HG03432 (cell line): ENCODE measurements around the gene SELENOS.

Experiments used
- ATAC-seq: cut with Tn5 transposase; IDR thresholded peaks from one replicate; pipeline ENCODE4 v1.9.1; 2021; ENCODE audit warnings: mild to moderate bottlenecking, moderate library complexity; ENCODE audit not compliant: unreplicated experiment

Gene SELENOS

DNA sequence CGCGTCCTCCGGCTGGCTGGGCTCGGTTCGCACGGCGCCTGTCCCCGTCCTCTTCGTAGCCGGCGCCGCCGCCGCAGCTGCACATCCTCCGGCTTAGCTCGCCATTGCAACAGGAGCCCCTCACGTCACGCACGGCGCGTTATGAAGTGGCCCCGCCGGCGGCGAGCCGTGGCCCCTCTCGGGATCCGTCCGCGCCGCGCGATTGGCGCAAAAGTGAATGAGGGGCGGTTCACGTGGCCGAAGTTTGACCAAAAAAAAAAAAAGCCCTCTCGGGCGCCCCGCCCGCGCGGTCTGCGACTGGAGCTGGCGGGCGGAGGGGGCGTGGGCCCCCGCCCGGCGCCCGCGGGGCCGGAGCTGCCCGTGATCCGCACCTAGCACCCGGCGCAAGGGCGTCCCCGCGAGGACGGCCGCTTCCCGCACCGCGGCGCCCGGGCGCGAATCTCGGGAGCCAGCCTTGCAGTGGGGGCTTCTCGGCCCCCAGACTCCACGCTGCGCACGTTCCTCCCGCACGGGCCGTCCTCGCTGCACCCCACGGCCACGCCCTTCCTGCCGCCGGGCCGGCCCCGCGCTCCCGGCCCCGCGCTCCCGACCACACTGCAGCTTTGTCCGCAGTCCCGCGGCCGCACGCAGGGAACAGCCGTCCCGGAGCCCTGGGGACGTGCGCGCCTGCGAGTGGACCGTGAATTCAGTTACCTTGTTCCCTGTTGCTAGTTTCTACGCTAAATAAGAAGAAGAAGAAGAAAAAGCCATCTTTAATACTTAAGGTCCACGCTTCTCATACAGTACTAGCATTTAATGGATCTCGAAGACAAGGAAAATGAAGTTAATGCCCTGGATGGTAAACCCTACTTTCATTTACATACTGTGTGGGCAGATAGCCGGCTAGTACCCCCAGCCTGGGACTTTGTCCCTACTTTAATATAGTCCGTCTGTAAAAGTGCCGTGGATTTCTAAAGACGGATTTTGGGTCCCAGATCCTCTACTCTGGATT is 25.2 kb downstream of the SELENOS start, which contains the start of gene CHSY1:
Gene CHSY1, minus strand, starts transcription at position 219 of the 991 bp plus-strand sequence. CDS start 592 bp downstream, outside the sequence.
- ATAC-seq = peak; percentile 77

- ATAC-seq = peak; percentile 38
Observed at GRCh38 chr15:101250873-101251829, 26.1 kb downstream of the SELENOS start.

DNA sequence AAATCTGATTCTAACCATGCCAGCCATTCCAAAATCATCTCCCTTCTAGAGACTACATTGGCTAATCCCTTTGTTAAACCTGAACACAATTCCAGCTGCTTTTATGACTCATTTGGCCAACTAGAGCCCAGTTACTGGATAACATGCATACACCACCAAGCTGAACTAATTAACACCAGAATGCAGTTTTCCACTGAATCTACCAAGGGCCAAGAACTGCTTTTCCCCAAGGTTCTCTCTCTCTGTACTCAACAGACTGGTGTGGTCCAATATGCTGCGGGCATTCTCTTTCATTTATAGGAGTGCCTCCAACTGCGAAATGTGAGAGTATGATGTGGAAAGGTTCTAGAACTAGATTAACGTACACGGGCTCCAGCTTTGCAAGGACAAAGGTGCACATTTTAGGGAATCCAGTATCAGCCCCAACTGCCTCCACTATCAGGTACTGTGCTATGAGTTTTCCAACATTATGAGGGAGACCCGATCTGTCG is 26.9 kb downstream of the SELENOS start:
- no peak for ATAC-seq

DNA sequence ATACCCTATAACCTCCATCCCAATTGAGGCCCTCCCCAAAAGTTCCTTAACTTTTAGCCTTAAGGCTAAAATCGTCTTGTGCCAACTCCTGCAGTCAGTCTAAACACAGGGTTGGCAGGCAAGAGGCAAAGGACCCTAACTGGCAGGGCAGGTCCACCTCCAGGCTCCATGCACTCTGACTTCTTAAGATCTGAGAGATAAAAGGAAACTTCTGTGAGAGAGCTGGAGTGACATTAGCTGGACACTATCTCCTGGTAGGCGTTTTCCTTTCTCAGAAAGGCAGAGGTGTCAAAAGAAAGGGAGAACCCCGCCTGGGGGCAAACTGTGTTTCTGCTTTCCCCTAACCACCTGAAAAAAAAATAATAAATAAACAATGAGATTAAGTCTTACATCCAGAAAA is 29.0 kb downstream of the SELENOS start:
- ATAC-seq = no peak

DNA sequence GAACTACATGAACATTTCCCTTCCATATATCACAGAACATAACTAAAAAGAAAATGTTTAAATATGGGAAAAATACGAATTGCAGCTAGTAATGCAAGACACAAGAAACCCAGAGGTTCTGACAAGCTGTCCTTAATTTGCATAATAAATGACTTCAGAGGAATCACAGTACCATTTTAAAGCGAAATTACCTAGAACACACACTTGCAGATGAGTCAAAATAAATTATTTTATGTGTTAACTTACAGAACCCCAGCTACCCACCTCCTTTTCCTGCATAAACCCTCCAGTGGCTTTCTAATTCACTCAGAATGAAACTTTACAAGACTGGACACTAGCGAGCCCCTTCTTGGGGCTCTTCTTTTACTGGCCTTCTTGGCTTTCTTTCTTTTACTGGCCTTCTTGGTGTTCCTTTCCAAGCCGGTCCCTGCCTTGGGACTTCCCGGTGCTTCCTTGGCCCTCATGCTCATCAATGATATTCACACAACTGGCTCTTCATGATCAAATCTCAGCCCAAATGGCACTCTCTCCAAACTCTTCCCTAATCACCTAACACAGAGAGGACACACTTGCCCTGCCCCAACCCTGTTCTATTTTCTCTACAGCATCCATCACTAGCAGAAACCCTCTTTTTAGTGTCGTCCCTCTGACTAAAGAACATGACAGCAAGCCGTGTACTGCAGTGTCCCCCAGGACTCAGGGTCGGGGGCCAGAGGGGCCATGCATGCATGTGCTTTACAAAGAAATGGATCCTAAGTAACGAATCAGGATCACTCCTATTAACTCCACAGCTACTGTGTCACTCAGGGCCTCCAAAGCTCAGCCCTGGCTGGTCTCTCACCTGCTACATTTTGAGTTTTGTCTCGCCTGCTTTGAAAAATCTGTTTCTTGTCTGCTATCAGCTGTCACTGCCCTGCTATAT is 30.2 kb downstream of the SELENOS start:
- ATAC-seq = no peak

DNA sequence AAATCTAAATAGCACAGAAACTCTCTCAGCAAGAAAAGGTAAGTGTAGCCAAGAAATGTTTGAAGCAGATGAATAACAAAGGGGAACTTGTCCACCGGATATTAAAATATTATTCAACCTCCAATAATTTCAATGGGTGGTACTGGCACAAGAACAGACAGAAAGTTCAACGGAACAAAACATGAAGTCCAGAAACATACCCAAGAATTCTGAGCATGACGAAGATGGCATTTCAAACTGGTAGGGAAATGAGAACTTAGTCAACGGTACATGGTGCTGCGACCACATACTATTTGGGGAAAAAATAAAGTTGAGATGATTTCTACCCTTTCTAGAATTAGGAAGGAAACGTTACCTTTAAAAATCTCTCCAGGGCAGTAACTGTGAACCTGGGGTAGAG is 30.9 kb downstream of the SELENOS start:
- no peak for ATAC-seq

GRCh38 chr15:101244889-101245668 is 32.2 kb downstream of the SELENOS start:
- ATAC-seq = no peak

- ATAC-seq = no peak
Observed at GRCh38 chr15:101244036-101244781, 33.1 kb downstream of the SELENOS start.

DNA sequence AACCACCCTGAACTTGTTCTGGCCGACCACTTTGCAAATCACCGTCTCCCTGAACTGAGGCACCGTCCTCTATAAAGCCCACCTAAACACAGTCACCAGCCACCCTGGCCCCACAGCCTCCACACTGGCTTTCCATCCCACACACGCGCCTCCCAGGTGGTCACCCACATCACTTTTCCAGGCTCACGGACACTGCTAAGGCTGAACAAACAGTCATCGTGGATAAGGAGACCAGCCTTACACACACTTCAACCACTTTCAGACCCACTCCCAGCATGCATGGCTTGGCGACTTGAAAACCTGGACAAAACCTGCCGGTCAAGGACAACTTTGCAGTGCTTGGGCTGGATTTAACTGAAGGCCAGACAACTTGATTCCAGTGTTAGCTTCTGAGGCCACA is 33.9 kb downstream of the SELENOS start:
- ATAC-seq = no peak

DNA sequence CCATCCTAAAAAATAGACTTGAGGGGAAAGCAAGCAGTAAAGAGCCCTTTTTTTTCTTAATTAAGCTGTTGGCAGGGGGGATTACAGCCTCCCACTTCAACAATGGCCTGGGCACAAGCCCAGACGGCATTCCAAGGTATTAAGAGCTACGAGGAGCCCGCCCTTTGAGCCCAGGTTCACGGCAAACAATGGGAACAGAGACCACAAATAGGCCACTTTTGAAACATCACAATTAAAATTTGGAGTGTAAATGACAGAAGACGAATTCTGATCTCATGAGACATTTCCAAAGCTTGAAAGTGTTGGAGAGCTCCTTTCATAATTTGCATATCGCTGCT is 34.3 kb downstream of the SELENOS start:
- no peak for ATAC-seq

- peak; percentile 86 for ATAC-seq
Observed at GRCh38 chr15:101242160-101242998, 34.9 kb downstream of the SELENOS start.

GRCh38 chr15:101240358-101240757 is 36.9 kb downstream of the SELENOS start:
- ATAC-seq = no peak

DNA sequence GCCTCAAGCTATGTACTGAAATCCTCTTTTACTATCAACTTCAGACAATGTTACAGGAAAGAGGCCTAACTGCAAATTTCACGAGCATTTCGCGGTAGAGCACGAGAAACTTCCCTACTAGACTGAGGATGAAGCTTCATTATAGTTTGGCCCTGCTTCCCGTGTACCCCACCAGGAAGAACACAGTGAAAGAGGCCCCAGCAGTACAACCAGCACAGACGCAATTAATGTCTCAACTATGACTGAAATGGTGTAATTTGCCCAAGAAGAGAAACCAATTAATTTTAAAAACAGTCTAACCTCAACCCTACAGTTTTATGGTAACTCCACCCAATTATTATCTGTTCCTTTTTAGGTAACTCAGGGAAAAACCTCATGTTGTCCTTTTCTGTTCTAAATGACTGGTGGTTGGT is 37.6 kb downstream of the SELENOS start:
- no peak for ATAC-seq

GRCh38 chr15:101237251-101237650 is 40.0 kb downstream of the SELENOS start:
- ATAC-seq = no peak

DNA sequence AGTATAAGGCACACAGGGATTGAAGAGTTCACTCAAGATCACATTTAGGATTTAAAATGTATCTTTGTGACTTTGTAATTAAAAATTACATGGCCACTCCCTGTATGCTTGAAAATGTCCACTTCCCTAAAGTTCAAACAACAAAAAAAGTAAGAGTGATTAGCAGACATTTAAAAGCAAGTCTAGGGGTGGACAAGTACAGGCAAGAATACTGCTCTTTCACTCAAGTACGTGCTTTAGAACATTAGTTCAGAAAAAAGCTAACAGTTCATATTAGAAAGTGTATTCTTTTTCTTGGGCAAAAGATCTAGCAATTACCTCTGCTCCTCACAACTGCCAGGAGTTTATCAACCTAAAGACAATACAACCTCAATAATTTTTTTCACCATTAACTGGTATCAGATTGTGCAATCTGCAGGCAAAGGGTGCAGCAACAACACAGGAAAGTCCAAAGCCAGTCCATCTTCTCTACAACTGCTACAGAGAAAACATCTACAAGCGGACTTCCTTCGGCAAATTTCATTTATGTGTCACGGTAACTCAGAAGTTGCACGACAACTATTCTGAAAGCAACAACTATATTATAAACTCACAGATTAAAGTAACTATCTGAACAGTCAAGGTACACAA is 43.5 kb downstream of the SELENOS start:
- no peak for ATAC-seq

DNA sequence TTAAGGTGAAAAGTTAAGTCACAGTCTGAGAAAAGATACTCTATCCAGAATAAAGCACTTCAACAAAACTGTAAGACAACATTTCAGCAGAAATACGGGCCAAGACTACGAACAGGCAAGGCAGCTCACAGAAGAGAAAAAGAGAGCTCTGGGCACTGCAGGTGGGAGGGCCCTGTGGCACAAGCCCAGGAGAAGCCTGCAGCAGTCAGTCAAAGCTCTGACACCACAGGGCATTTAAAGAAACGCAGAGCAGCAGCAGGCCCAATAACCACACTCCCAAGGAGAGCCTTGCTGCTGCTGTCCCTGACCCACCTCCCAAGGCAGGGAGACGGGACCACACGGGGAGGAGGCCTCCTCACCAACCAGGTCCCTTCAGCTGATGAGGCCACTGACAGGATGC is 44.6 kb downstream of the SELENOS start:
- ATAC-seq = no peak

GRCh38 chr15:101228313-101228712 is 49.0 kb downstream of the SELENOS start:
- ATAC-seq = no peak
